HG02588 (cell line): Measurements from ENCODE around the gene CDKN2AIP.

ENCODE experiments used
- ATAC-seq: cut with Tn5 transposase; IDR thresholded peaks from one replicate; pipeline ENCODE4 v1.9.1; 2021; ENCODE audit warnings: mild to moderate bottlenecking, moderate library complexity; ENCODE audit not compliant: unreplicated experiment

Gene CDKN2AIP

GRCh38 chr4:183492791-183493222, 48.4 kb downstream of the CDKN2AIP start:
- ATAC-seq = no peak

GRCh38 chr4:183493246-183493645, 48.8 kb downstream of the CDKN2AIP start:
- no peak for ATAC-seq

GRCh38 chr4:183495184-183495583, 50.7 kb downstream of the CDKN2AIP start:
- no peak for ATAC-seq
